Measurements from ENCODE around the gene TMEM163. TPM values are rescaled to one million over a fixed set of nuclear protein-coding genes. Genes with fewer than 3 reads are reported as not detected.
A peak's percentile ranks its signal among the peaks of the same experiment; 100 is the strongest.

Gene TMEM163
- total RNA-seq, 1 donor from 2014 or later = 0.18 TPM

- H3K27me3 ChIP-seq (ENCODE audit: insufficient read depth, low read length) = no peaks in the 10 kb centered on the region
- DNase-seq (ENCODE audit: low read depth) = peak; percentile 46
- H3K79me2 ChIP-seq (ENCODE audit: insufficient read depth, low read length) = no peaks in the 10 kb centered on the region
- no peak overlapping the region for H3K27ac Mint-ChIP-seq (ENCODE audit: unreplicated experiment)
- FAIRE-seq = no peak
- H3K36me3 ChIP-seq (ENCODE audit: insufficient read depth, low read length) = no peaks in the 10 kb centered on the region
- H2AFZ ChIP-seq (ENCODE audit: low read depth, low read length) = no peak overlapping the region
- no peak overlapping the region for H3K4me3 ChIP-seq (ENCODE audit: insufficient read depth, low read depth, low read length)
- H3K27ac ChIP-seq (ENCODE audit: low read depth, low read length) = no peak overlapping the region
- H4K20me1 ChIP-seq (ENCODE audit: insufficient read depth, low read length) = no peaks in the 10 kb centered on the region
- no peaks in the 10 kb centered on the region for H3K36me3 Mint-ChIP-seq (ENCODE audit: low read depth, unreplicated experiment)
- no peaks in the 10 kb centered on the region for H3K9me3 ChIP-seq (ENCODE audit: insufficient read depth, low read depth, low read length)
- H3K9ac ChIP-seq (ENCODE audit: low read length) = no peak overlapping the region
- H3K4me1 ChIP-seq (ENCODE audit: insufficient read depth, low read length) = no peaks in the 10 kb centered on the region
- H3K4me1 Mint-ChIP-seq (ENCODE audit: low read depth, unreplicated experiment) = peaks cover 3% of the 10 kb centered on the region
- H3K4me3 Mint-ChIP-seq (ENCODE audit: unreplicated experiment) = no peak overlapping the region
- peaks cover 4% of the 10 kb centered on the region for H3K27me3 Mint-ChIP-seq (ENCODE audit: low read depth, unreplicated experiment)
- no peak overlapping the region for H3K4me2 ChIP-seq (ENCODE audit: low read length)
- TF ChIP-seq CTCF (IDR thresholded peaks at IDR 0.05; ENCODE audit: insufficient read depth, low read depth, low read length) = no peak
- TF ChIP-seq EZH2 (IDR thresholded peaks at IDR 0.05; ENCODE audit: insufficient read depth, low read length) = no peak
- H3K9me3 Mint-ChIP-seq (ENCODE audit: unreplicated experiment) = no peaks in the 10 kb centered on the region
Measured at GRCh38 chr2:134648586-134648985, 70.2 kb downstream of the TMEM163 start.

- DNase-seq (ENCODE audit: low read depth) = no peak
- Mint-ChIP-seq H3K27ac (ENCODE audit: unreplicated experiment) (no peak overlapping the region), H3K27me3 (ENCODE audit: low read depth, unreplicated experiment) (peaks cover 4% of the 10 kb centered on the region), H3K36me3 (ENCODE audit: low read depth, unreplicated experiment) (no peaks in the 10 kb centered on the region), H3K4me3 (ENCODE audit: unreplicated experiment) (no peak overlapping the region), H3K9me3 (ENCODE audit: unreplicated experiment) (no peaks in the 10 kb centered on the region), H3K4me1 (ENCODE audit: low read depth, unreplicated experiment) (peaks cover 3% of the 10 kb centered on the region)
- no peak for FAIRE-seq
- no peak overlapping the region for H2AFZ ChIP-seq (ENCODE audit: low read depth, low read length)
- no peak overlapping the region for H3K4me2 ChIP-seq (ENCODE audit: low read length)
- H3K4me1 ChIP-seq (ENCODE audit: insufficient read depth, low read length) = no peaks in the 10 kb centered on the region
- H3K9ac ChIP-seq (ENCODE audit: low read length) = no peak overlapping the region
- no peaks in the 10 kb centered on the region for H3K36me3 ChIP-seq (ENCODE audit: insufficient read depth, low read length)
- no peaks in the 10 kb centered on the region for H3K9me3 ChIP-seq (ENCODE audit: insufficient read depth, low read depth, low read length)
- no peak overlapping the region for H3K27ac ChIP-seq (ENCODE audit: low read depth, low read length)
- TF ChIP-seq CTCF (IDR thresholded peaks at IDR 0.05; ENCODE audit: insufficient read depth, low read depth, low read length) (no peak), EZH2 (IDR thresholded peaks at IDR 0.05; ENCODE audit: insufficient read depth, low read length) (no peak)
- H3K79me2 ChIP-seq (ENCODE audit: insufficient read depth, low read length) = no peaks in the 10 kb centered on the region
- H3K4me3 ChIP-seq (ENCODE audit: insufficient read depth, low read depth, low read length) = no peak overlapping the region
- H4K20me1 ChIP-seq (ENCODE audit: insufficient read depth, low read length) = no peaks in the 10 kb centered on the region
- no peaks in the 10 kb centered on the region for H3K27me3 ChIP-seq (ENCODE audit: insufficient read depth, low read length)
Measured at GRCh38 chr2:134647607-134648256, 71.1 kb downstream of the TMEM163 start.

DNA sequence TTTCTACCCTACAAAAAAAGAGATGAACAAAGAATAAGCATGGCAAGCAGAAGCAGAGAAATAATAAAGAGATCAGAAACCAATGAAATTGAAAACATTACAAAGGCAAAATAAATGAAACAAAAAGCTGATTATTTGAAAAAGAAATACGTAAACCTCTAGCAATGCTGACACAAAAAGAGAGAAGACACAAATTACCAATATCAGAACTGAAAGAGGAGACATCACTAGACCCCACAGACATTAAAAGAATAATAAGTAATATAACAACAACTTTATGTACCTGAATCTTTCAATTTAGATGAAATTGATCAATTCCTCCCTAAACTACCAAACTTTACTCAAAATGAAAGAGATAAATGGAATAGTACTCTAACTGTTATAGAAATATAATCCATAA lies 75.9 kb downstream of the TMEM163 start:
- H3K9ac ChIP-seq (ENCODE audit: low read length) = no peak overlapping the region
- no peak overlapping the region for H3K4me3 ChIP-seq (ENCODE audit: insufficient read depth, low read depth, low read length)
- Mint-ChIP-seq H3K27me3 (ENCODE audit: low read depth, unreplicated experiment) (peaks cover 4% of the 10 kb centered on the region), H3K4me1 (ENCODE audit: low read depth, unreplicated experiment) (no peaks in the 10 kb centered on the region), H3K9me3 (ENCODE audit: unreplicated experiment) (no peaks in the 10 kb centered on the region), H3K36me3 (ENCODE audit: low read depth, unreplicated experiment) (no peaks in the 10 kb centered on the region), H3K4me3 (ENCODE audit: unreplicated experiment) (no peak overlapping the region), H3K27ac (ENCODE audit: unreplicated experiment) (no peak overlapping the region)
- no peaks in the 10 kb centered on the region for H3K36me3 ChIP-seq (ENCODE audit: insufficient read depth, low read length)
- TF ChIP-seq EZH2 (IDR thresholded peaks at IDR 0.05; ENCODE audit: insufficient read depth, low read length) (no peak), CTCF (IDR thresholded peaks at IDR 0.05; ENCODE audit: insufficient read depth, low read depth, low read length) (no peak)
- no peak overlapping the region for H3K27ac ChIP-seq (ENCODE audit: low read depth, low read length)
- FAIRE-seq (no peak), DNase-seq (ENCODE audit: low read depth) (no peak)
- H3K9me3 ChIP-seq (ENCODE audit: insufficient read depth, low read depth, low read length) = no peaks in the 10 kb centered on the region
- no peaks in the 10 kb centered on the region for H3K79me2 ChIP-seq (ENCODE audit: insufficient read depth, low read length)
- H4K20me1 ChIP-seq (ENCODE audit: insufficient read depth, low read length) = no peaks in the 10 kb centered on the region
- no peak overlapping the region for H3K4me2 ChIP-seq (ENCODE audit: low read length)
- H2AFZ ChIP-seq (ENCODE audit: low read depth, low read length) = no peak overlapping the region
- H3K27me3 ChIP-seq (ENCODE audit: insufficient read depth, low read length) = no peaks in the 10 kb centered on the region
- H3K4me1 ChIP-seq (ENCODE audit: insufficient read depth, low read length) = no peaks in the 10 kb centered on the region

Measured in astrocyte (in vitro differentiated cells and primary cell).